ENCODE measurements around the gene CPED1. TPM values are rescaled to one million over a fixed set of nuclear protein-coding genes. Genes with fewer than 3 reads are reported as not detected.

Gene CPED1
- total RNA-seq, 1 experiment from 2014 or later = 0.13 TPM

- no peaks in the 10 kb centered on the region for H3K79me1 ChIP-seq (ENCODE audit: insufficient read depth, low read depth, low read length, poor library complexity, severe bottlenecking)
- H3K9me3 Mint-ChIP-seq = no peaks in the 10 kb centered on the region
- no peak for DNase-seq
- H2AK5ac ChIP-seq (ENCODE audit: insufficient read length, low read length) = no peak overlapping the region
- no peak overlapping the region for H4K8ac ChIP-seq (replicated peaks; ENCODE audit: insufficient read length, low read depth, low read length)
- no peaks in the 10 kb centered on the region for H3K36me3 Mint-ChIP-seq (ENCODE audit: insufficient read depth in 1 of 3, low read depth in 3 of 3)
- no peak overlapping the region for H2BK120ac ChIP-seq (ENCODE audit: low read depth, low read length, poor library complexity, severe bottlenecking)
- no peaks in the 10 kb centered on the region for H3K79me2 ChIP-seq (ENCODE audit: insufficient read depth, low read length)
- no peak overlapping the region for H2BK15ac ChIP-seq (ENCODE audit: low read depth, low read length)
- no peak overlapping the region for H4K5ac ChIP-seq (ENCODE audit: insufficient read length, low read depth, low read length)
- WGBS (ENCODE audit: extremely low coverage, insufficient read length, low lambda C conversion rate) = no CpG with 5 or more reads among the region's 5 CpGs
- H3K4ac ChIP-seq (ENCODE audit: low read depth, low read length) = no peak overlapping the region
- 0 out of 4 replicates have a peak, but pooled peaks cover under 1 to 2% of the 10 kb centered on the region in 2 experiments for H3K4me1 Mint-ChIP-seq
- no peak overlapping the region for H4K91ac ChIP-seq (ENCODE audit: insufficient read length, low read depth, low read length)
- TF ChIP-seq CTCF (conservative IDR thresholded peaks at IDR 0.05) = no peak
- no peak overlapping the region for H3K18ac ChIP-seq (ENCODE audit: insufficient read length, low read depth, low read length)
- no peaks in the 10 kb centered on the region for H3K9me3 ChIP-seq (ENCODE audit: control insufficient read depth, low read depth, low read length)
- no peaks in the 10 kb centered on the region for H3K27me3 Mint-ChIP-seq (ENCODE audit: low read depth)
- no peaks in the 10 kb centered on the region for H4K20me1 ChIP-seq (ENCODE audit: control insufficient read depth, insufficient read depth, insufficient read length)
- H2BK12ac ChIP-seq (ENCODE audit: insufficient read length, low read depth, low read length) = no peak overlapping the region
- H3K27ac Mint-ChIP-seq = no peak overlapping the region; a peak in 1 of 7 replicates
- H3K23me2 ChIP-seq (ENCODE audit: insufficient read length, low read depth, low read length, poor library complexity, severe bottlenecking) = no peaks in the 10 kb centered on the region
- no peak overlapping the region for H3K14ac ChIP-seq (ENCODE audit: insufficient read depth, low read length)
- no peak overlapping the region for H3K27ac ChIP-seq (ENCODE audit: insufficient read length, low read depth, low read length)
- no peaks in the 10 kb centered on the region for H3K4me1 ChIP-seq (ENCODE audit: insufficient read depth, low read length)
- H3K23ac ChIP-seq (ENCODE audit: insufficient read length, low read depth, low read length) = no peak overlapping the region
- no peak overlapping the region for H2AFZ ChIP-seq (ENCODE audit: low read length)
- no peak overlapping the region for H3K4me2 ChIP-seq (ENCODE audit: insufficient read depth, insufficient read length, low read length)
- no peak overlapping the region for H3T11ph ChIP-seq (ENCODE audit: low read length)
- H3K9ac ChIP-seq (ENCODE audit: extremely low read depth, insufficient read length, low read length) = no peak overlapping the region
- no peak overlapping the region for H2BK20ac ChIP-seq (ENCODE audit: low read depth, low read length, poor library complexity, severe bottlenecking)
- no peak overlapping the region for H3K56ac ChIP-seq (ENCODE audit: insufficient read length, low read depth, low read length)
- H3K27me3 ChIP-seq (ENCODE audit: insufficient read depth, low read length) = no peaks in the 10 kb centered on the region
- no peak overlapping the region for H2BK5ac ChIP-seq (ENCODE audit: insufficient read length, low read length)
- no peak overlapping the region for H3K4me3 Mint-ChIP-seq
Measured at GRCh38 chr7:121057878-121058277, 69.4 kb downstream of the CPED1 start.

Data from H9 (cell line).